GM12878 (cell line): ENCODE measurements around the gene TPI1. TPM values are rescaled to one million over a fixed set of nuclear protein-coding genes. Genes with fewer than 3 reads are reported as not detected.

Source experiments
- BACH1 ChIP-seq: fragments of 450-650 bp; IDR thresholded peaks from 2 replicates; pipeline ENCODE4 v1.6.1; 2017; ENCODE audit warnings: mild to moderate bottlenecking, borderline replicate concordance
- CBX3 ChIP-seq: fragments of 200-600 bp; sonication (generic); IDR thresholded peaks from 2 replicates; pipeline ENCODE4 v1.6.1; 2016; ENCODE audit warnings: low read depth, borderline replicate concordance
- CTCF ChIP-seq, 3 experiments: IDR thresholded peaks in 2 of 3; conservative IDR thresholded peaks in 1 of 3; 2 replicates each; pipeline ENCODE4 v1.5.1; 2011; ENCODE audit warnings: low read depth in 3 of 3, low read length in 3 of 3, mild to moderate bottlenecking in 3 of 3, control low read depth in 2 of 3, moderate library complexity in 2 of 3, inconsistent platforms in 1 of 3, mixed read lengths in 1 of 3; ENCODE audit not compliant: control insufficient read depth in 2 of 3, insufficient read depth in 1 of 3; ENCODE audit errors: extremely low read depth in 1 of 3
- HDGF ChIP-seq: fragments of 450-650 bp; IDR thresholded peaks from 2 replicates; pipeline ENCODE4 v1.6.1; 2016; ENCODE audit warnings: antibody characterized with exemption
- IKZF1 ChIP-seq: fragments of 450-650 bp; conservative IDR thresholded peaks from 2 replicates; pipeline ENCODE4 v1.6.1; 2017; ENCODE audit warnings: antibody characterized with exemption, mild to moderate bottlenecking
- MAX ChIP-seq: IDR thresholded peaks from 2 replicates; pipeline ENCODE4 v1.6.1; 2012; ENCODE audit warnings: low read depth, low read length, improper control_type of control experiment
- MYC ChIP-seq: IDR thresholded peaks from 2 replicates; pipeline ENCODE4 v1.6.1; 2011; ENCODE audit warnings: mild to moderate bottlenecking, low read length, moderate library complexity, inconsistent platforms; ENCODE audit not compliant: insufficient read depth, insufficient replicate concordance, insufficient read length, severe bottlenecking
- NKRF ChIP-seq: fragments of 450-650 bp; conservative IDR thresholded peaks from 2 replicates; pipeline ENCODE4 v1.6.1; 2017; ENCODE audit warnings: mild to moderate bottlenecking, moderate library complexity
- NR2F1 ChIP-seq: fragments of 450-650 bp; conservative IDR thresholded peaks from 2 replicates; pipeline ENCODE4 v1.6.1; 2017; ENCODE audit warnings: mild to moderate bottlenecking
- POLR2A ChIP-seq: IDR thresholded peaks from 2 replicates; pipeline ENCODE4 v1.6.1; 2011; ENCODE audit warnings: low read depth, mild to moderate bottlenecking, low read length
- POU2F2 ChIP-seq: IDR thresholded peaks from 3 replicates; pipeline ENCODE4 v1.6.1; 2011; ENCODE audit warnings: low read depth, mild to moderate bottlenecking, low read length, borderline replicate concordance
- RB1 ChIP-seq: fragments of 450-650 bp; formaldehyde crosslinking; IDR thresholded peaks from 2 replicates; pipeline ENCODE4 v1.6.1; 2017; ENCODE audit warnings: mild to moderate bottlenecking, borderline replicate concordance
- RELA ChIP-seq: fragments of 450-650 bp; IDR thresholded peaks from 2 replicates; pipeline ENCODE4 v1.8.0; 2014; ENCODE audit warnings: borderline replicate concordance; ENCODE audit not compliant: partially characterized antibody
- RELB ChIP-seq: fragments of 450-650 bp; IDR thresholded peaks from 2 replicates; pipeline ENCODE4 v1.6.1; 2017; ENCODE audit warnings: low read depth, mild to moderate bottlenecking, moderate library complexity
- SKIL ChIP-seq: fragments of 450-650 bp; IDR thresholded peaks from 2 replicates; pipeline ENCODE4 v1.6.1; 2017; ENCODE audit warnings: mild to moderate bottlenecking, low read depth, inconsistent platforms; ENCODE audit not compliant: poor library complexity, severe bottlenecking
- SMAD5 ChIP-seq: IDR thresholded peaks from 2 replicates; pipeline ENCODE4 v1.6.1; 2016; ENCODE audit warnings: antibody characterized with exemption, low read depth
- STAT3 ChIP-seq: IDR thresholded peaks from 2 replicates; pipeline ENCODE4 v1.6.1; 2011; ENCODE audit warnings: low read depth, low read length, improper control_type of control experiment
- TARDBP ChIP-seq: IDR thresholded peaks from 2 replicates; pipeline ENCODE4 v1.6.1; 2016; ENCODE audit warnings: borderline replicate concordance
- ZBED1 ChIP-seq: IDR thresholded peaks from 2 replicates; pipeline ENCODE4 v1.6.1; 2016; ENCODE audit warnings: borderline replicate concordance
- polyA plus RNA-seq, 11 experiments: library from polyadenylated mRNA; depleted of rRNA in 4 of 11; unstranded in 6 of 11; stranded (reverse) in 5 of 11; fragments of >200 nt; fragmentation: Nextera tagmentation in 4 of 11; fragmentation: Illumina TruSeq in 1 of 11; extraction: Ambion mirVana in 4 of 11; extraction: Trizol in 1 of 11; gene quantifications; 1 replicate in 1 of 11; 2 replicates in 10 of 11; pipeline versions ENCODE4 v1.2.1 to v1.2.3, GENCODE V29; 2011 to 2016; ENCODE audit warnings: inconsistent platforms in 2 of 11, missing spikeins in 2 of 11, low read depth in 1 of 11
- total RNA-seq, 4 experiments: library from RNA; depleted of rRNA in 3 of 4; stranded (reverse); fragments of >200 nt in 3 of 4; fragmentation: Illumina TruSeq in 1 of 4; extraction: Trizol in 1 of 4; gene quantifications; 2 replicates each; pipeline versions ENCODE4 v1.2.1 to v1.2.3, GENCODE V29; 2013 to 2021

Gene TPI1
- total and polyA plus RNA-seq, 10 of the 15 experiments (the other 5 are each of a cell fraction or from before 2014, with no cell fraction given), result 916 to 7,349 (median 1,677) TPM

GRCh38 chr12:6872073-6873048 is 5.0 kb downstream of the TPI1 start (continued):
- TF ChIP-seq HDGF (0 out of 2 replicates have a peak, but pooled peaks have one; percentile 35), POLR2A (peak; percentile 81), SMAD5 (peak; percentile 3; the same call in 1 of the 2 replicates), CBX3 (no peak), TARDBP (0 out of 2 replicates have a peak, but pooled peaks have one; percentile 35), POU2F2 (peak; percentile 52; the same call in 1 of the 3 replicates), RB1 (no peak), NKRF (peak; percentile 64; the same call in 1 of the 2 replicates), MAX (peak; percentile 83), NR2F1 (0 out of 2 replicates have a peak, but pooled peaks have one; percentile 3), RELA (peak; percentile 16), CTCF (IDR thresholded peaks at IDR 0.05 in 2 of 3, conservative IDR thresholded peaks at IDR 0.05 in 1 of 3; ENCODE audit: control insufficient read depth in 2 of 3, extremely low read depth in 1 of 3, insufficient read depth in 1 of 3, low read depth in 3 of 3, low read length in 3 of 3) (peak; percentile 92 to 99 (median 95)), MYC (no peak), SKIL (no peak), RELB (no peak), ZBED1 (no peak), IKZF1 (peak; percentile 29; the same call in 1 of the 2 replicates), BACH1 (peak; percentile 68), STAT3 (no peak)
